Sigmoid colon (tissue), 4 donors: ENCODE data around the gene B3GAT2.

Source experiments
- CTCF ChIP-seq, 4 experiments: fragments of 450-650 bp in 3 of 4; fragments of 200-600 bp in 1 of 4; IDR thresholded peaks; one replicate each; pipeline ENCODE4 v1.5.1; 2016 to 2019; ENCODE audit warnings: antibody characterized with exemption in 4 of 4, mild to moderate bottlenecking in 3 of 4, moderate library complexity in 2 of 4
- EP300 ChIP-seq, 4 donors: sonication (generic); formaldehyde crosslinking; IDR thresholded peaks; one replicate each; pipeline ENCODE4 v1.6.1; 2017; ENCODE audit warnings: antibody characterized with exemption in 4 of 4
- POLR2A ChIP-seq, 2 donors: fragments of 450-650 bp; IDR thresholded peaks; one replicate each; pipeline ENCODE4 v1.6.1; 2016; ENCODE audit warnings: antibody characterized with exemption in 2 of 2, mild to moderate bottlenecking in 2 of 2, moderate library complexity in 2 of 2
- POLR2AphosphoS5 ChIP-seq, 4 donors: sonication (generic); formaldehyde crosslinking; IDR thresholded peaks; one replicate each; pipeline ENCODE4 v1.6.1; 2017; ENCODE audit warnings: antibody characterized with exemption in 4 of 4

DNA sequence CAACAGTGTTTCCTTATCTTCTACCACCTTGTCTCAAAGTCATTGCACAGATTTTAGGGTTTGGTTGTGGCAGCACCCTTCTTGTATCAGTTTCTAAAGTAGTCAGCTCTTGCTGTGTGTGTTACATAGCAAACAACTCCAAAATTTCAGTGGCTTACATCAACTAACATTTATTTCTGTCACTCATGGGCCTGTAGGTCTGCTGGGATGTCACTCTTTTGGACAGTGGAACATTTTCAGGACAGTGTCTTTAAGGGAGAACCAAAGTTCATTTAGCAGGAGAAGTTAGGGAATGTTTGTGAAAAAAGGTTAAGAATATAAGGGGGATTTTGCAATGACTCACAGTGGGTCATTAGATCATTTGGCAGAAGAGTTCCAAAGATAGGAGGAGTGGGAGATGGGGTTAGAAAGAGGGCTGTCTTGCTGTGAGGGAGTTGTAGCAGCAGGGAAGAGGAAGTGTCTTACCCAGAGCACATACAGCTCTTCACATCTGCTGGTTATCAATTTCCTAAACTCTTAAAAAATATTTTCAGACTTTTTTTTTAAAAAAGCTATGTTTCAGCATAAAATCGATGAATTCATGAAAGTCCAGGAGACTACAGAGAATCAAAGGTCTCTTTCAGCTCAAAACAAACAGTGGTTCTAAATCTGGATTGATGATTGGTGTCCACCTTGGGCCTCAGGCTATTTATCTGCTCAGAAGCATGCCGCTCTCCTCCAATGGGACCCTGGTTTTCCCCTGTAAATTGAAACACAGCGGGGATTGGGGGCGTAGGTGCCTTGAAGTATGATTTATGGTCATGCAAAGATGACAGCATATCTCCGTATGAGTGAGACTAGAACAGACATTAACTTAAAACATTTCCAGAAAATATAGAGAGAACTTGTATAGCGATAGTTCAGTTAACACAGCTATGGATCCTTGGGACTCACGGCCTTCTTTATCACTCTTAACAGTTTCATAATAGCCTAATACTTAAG, 117.3 kb downstream of the B3GAT2 start:
- TF ChIP-seq CTCF (IDR thresholded peaks at IDR 0.05): no peak
- no peak for TF ChIP-seq POLR2A (IDR thresholded peaks at IDR 0.05)
- no peak for TF ChIP-seq EP300 (IDR thresholded peaks at IDR 0.05)
- no peak for TF ChIP-seq POLR2AphosphoS5 (IDR thresholded peaks at IDR 0.05)
